Activated naive CD8-positive, alpha-beta T cell treated with anti-CD3 and anti-CD28 coated beads, Interleukin-2, amount 50 U/mL, for 24 hours (primary cell): ENCODE results near the gene PFDN4.
"Not testable (repeated sequence)": the region's sequence is repeated elsewhere in the genome, so short reads cannot be mapped to it uniquely, and the experiment has no call there.

Experiments
- ATAC-seq: fragments of 150-1000 bp; cut with Tn5 transposase; one replicate; pipeline ENCODE4 v1.10.0; 2021
- DNase-seq: peaks from one replicate; pipeline ENCODE4 v3.0.0; 2021
- H3K27ac Mint-ChIP-seq: one replicate; pipeline ENCODE4 v1.8.0; 2021; ENCODE audit warnings: mild to moderate bottlenecking, mixed read lengths
- H3K27me3 Mint-ChIP-seq: one replicate; pipeline ENCODE4 v1.8.0; 2021; ENCODE audit warnings: mixed read lengths
- H3K36me3 Mint-ChIP-seq: one replicate; pipeline ENCODE4 v1.8.0; 2021; ENCODE audit warnings: low read depth, mixed read lengths
- H3K4me1 Mint-ChIP-seq: one replicate; pipeline ENCODE4 v1.8.0; 2021; ENCODE audit warnings: mixed read lengths
- H3K4me3 Mint-ChIP-seq: one replicate; pipeline ENCODE4 v1.8.0; 2021; ENCODE audit warnings: mild to moderate bottlenecking, moderate library complexity, mixed read lengths
- H3K9me3 Mint-ChIP-seq: one replicate; pipeline ENCODE4 v1.8.0; 2021; ENCODE audit warnings: mixed read lengths

PFDN4 gene

GRCh38 chr20:54220722-54221121, 12.8 kb downstream of the PFDN4 start:
- Mint-ChIP-seq H3K27me3 (no peaks in the 10 kb centered on the region), H3K36me3 (peaks cover 21% of the 10 kb centered on the region), H3K4me1 (peaks cover 23% of the 10 kb centered on the region), H3K27ac (peak overlapping the region; percentile 61), H3K9me3 (no peaks in the 10 kb centered on the region), H3K4me3 (no peak overlapping the region)
- ATAC-seq (no peak), DNase-seq (no peak)

DNA sequence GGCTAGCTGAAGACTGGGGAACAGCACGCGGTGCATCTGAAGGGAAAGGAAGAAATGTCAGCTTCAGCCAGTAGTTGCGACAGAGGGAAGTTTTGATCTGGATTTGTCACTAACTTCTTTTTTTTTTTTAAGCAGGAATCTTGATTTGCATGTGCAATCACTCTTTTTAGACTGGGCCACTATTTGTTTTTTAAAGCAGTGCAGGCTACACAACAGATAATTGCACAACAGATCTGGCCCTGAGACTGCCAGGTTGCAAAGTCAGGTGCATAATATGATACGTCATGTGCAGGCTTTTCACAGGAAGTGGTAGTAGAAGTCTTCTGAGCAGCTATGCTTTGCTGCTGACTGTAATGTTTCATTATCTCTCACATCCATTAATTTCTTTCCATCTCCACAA, 13.5 kb downstream of the PFDN4 start:
- peak overlapping the region; percentile 86 for H3K27ac Mint-ChIP-seq
- H3K4me3 Mint-ChIP-seq = no peak overlapping the region
- ATAC-seq (peak; percentile 75), DNase-seq (no peak)
- H3K36me3 Mint-ChIP-seq = peaks cover 15% of the 10 kb centered on the region
- H3K27me3 Mint-ChIP-seq = no peaks in the 10 kb centered on the region
- H3K9me3 Mint-ChIP-seq = no peaks in the 10 kb centered on the region
- peaks cover 23% of the 10 kb centered on the region for H3K4me1 Mint-ChIP-seq

GRCh38 chr20:54221996-54222890, 14.4 kb downstream of the PFDN4 start:
- Mint-ChIP-seq H3K27ac (peak overlapping the region; percentile 86), H3K4me3 (no peak overlapping the region), H3K4me1 (peaks cover 26% of the 10 kb centered on the region), H3K27me3 (no peaks in the 10 kb centered on the region), H3K9me3 (no peaks in the 10 kb centered on the region), H3K36me3 (peaks cover 9% of the 10 kb centered on the region)
- DNase-seq (no peak), ATAC-seq (no peak)

- H3K4me1 Mint-ChIP-seq = peaks cover 29% of the 10 kb centered on the region
- H3K27ac Mint-ChIP-seq = no peak overlapping the region
- peaks cover 8% of the 10 kb centered on the region for H3K9me3 Mint-ChIP-seq
- no peaks in the 10 kb centered on the region for H3K27me3 Mint-ChIP-seq
- H3K36me3 Mint-ChIP-seq = peaks cover 7% of the 10 kb centered on the region
- no peak overlapping the region for H3K4me3 Mint-ChIP-seq
- ATAC-seq = no peak
- no peak for DNase-seq
These were observed 15.4 kb downstream of the PFDN4 start for GRCh38 chr20:54223285-54223684.

- Mint-ChIP-seq H3K36me3 (peaks cover 4% of the 10 kb centered on the region), H3K4me1 (peaks cover 28% of the 10 kb centered on the region), H3K9me3 (peaks cover 8% of the 10 kb centered on the region), H3K27me3 (no peaks in the 10 kb centered on the region), H3K27ac (no peak overlapping the region), H3K4me3 (no peak overlapping the region)
- DNase-seq (no peak), ATAC-seq (no peak)
These were observed 15.9 kb downstream of the PFDN4 start for GRCh38 chr20:54223751-54224150.

DNA sequence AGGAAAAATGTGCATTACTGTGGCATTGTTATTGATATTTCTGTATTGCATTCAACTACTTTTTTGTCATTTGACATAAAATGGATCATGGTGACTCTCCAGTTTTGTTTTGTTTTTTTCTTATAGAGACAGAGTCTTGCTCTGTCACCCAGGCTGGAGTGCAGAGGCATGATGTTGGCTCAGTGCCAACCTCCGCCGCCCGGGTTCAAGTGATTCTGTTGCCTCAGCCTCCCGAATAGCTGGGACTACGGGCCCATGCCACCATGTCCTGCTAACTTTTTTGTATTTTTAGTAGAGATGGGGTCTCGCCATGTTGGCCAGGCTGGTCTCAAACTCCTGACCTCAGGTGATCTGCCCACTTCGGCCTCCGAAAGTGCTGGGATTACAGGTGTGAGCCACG, 16.8 kb downstream of the PFDN4 start:
- H3K36me3 Mint-ChIP-seq, H3K9me3 Mint-ChIP-seq, ATAC-seq, DNase-seq, H3K27me3 Mint-ChIP-seq, H3K27ac Mint-ChIP-seq, H3K4me3 Mint-ChIP-seq: not testable (repeated sequence)
- peaks cover 28% of the 10 kb centered on the region for H3K4me1 Mint-ChIP-seq

DNA sequence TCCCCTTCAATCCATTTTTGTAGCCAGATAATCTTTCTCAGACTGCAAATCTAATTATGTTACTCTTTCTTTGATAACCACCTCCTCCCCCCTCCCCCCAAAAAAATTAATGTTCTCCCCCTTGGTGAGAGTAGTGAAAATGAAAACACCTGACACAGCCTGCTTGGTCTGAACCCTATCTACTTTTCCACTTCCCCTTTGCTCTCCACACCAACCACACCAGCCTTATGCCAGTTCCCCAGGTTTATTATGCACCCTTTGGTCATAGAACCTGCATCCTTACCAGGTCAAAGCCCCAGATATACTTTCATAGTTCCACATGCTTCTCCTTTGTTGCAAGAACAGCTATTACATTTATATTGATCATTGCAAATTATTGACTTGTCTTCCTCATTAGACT, 19.4 kb downstream of the PFDN4 start:
- H3K27me3 Mint-ChIP-seq = peaks cover 3% of the 10 kb centered on the region
- no peak overlapping the region for H3K4me3 Mint-ChIP-seq

GRCh38 chr20:54227751-54228150, 19.9 kb downstream of the PFDN4 start:
- no peaks in the 10 kb centered on the region for H3K36me3 Mint-ChIP-seq
- peaks cover 21% of the 10 kb centered on the region for H3K9me3 Mint-ChIP-seq
- DNase-seq = no peak
- H3K4me3 Mint-ChIP-seq = no peak overlapping the region
- H3K27me3 Mint-ChIP-seq = peaks cover 5% of the 10 kb centered on the region
- H3K27ac Mint-ChIP-seq = no peak overlapping the region
- ATAC-seq = no peak
- peaks cover 11% of the 10 kb centered on the region for H3K4me1 Mint-ChIP-seq

More for the DNA sequence above, 19.4 kb downstream of the PFDN4 start:
- DNase-seq (no peak), ATAC-seq (no peak)
- Mint-ChIP-seq H3K9me3 (peaks cover 17% of the 10 kb centered on the region), H3K4me1 (peaks cover 13% of the 10 kb centered on the region), H3K27ac (no peak overlapping the region), H3K36me3 (no peaks in the 10 kb centered on the region)

- no peak overlapping the region for H3K27ac Mint-ChIP-seq
- no peak overlapping the region for H3K4me3 Mint-ChIP-seq
- H3K4me1 Mint-ChIP-seq = peaks cover 11% of the 10 kb centered on the region
- H3K27me3 Mint-ChIP-seq = peaks cover 5% of the 10 kb centered on the region
- peaks cover 21% of the 10 kb centered on the region for H3K9me3 Mint-ChIP-seq
- DNase-seq (no peak), ATAC-seq (no peak)
- no peaks in the 10 kb centered on the region for H3K36me3 Mint-ChIP-seq
These were observed 21.0 kb downstream of the PFDN4 start for GRCh38 chr20:54228841-54229240.

DNA sequence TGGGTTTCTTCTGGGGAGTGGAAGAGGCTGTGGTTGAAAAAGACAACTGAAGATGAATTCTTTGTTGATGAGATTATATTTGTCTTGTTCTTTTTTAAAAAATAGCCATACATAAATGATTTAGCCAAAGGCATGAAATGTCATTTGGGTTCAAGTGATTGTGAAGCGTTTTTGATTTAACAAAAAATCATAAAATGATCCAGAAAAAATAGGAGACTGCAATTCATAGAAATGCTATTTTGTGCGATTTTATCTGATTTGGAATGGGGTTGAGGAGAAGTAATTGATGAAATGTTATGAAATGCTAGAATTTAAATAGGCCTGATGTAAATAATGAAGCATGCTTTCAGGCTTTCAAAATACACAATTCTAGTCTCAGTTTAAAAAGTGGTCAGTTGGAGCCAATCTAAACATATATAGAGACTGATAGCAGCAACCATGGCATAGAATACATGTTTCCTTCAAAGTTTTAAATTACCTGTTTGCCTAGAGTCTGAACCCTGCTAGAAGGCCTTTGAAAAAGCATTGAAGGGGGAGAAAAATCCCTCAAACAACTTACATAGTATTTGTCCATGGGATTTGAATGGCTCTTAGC, 21.8 kb downstream of the PFDN4 start:
- H3K4me3 Mint-ChIP-seq = no peak overlapping the region
- H3K36me3 Mint-ChIP-seq = no peaks in the 10 kb centered on the region
- DNase-seq = no peak
- H3K4me1 Mint-ChIP-seq = peaks cover 11% of the 10 kb centered on the region
- H3K27me3 Mint-ChIP-seq = peaks cover 7% of the 10 kb centered on the region
- H3K27ac Mint-ChIP-seq = no peak overlapping the region
- no peak for ATAC-seq
- peaks cover 21% of the 10 kb centered on the region for H3K9me3 Mint-ChIP-seq

- DNase-seq (no peak), ATAC-seq (no peak)
- Mint-ChIP-seq H3K27ac (peak overlapping the region; percentile 2), H3K9me3 (peaks cover 24% of the 10 kb centered on the region), H3K27me3 (peaks cover 12% of the 10 kb centered on the region), H3K4me3 (no peak overlapping the region), H3K36me3 (no peaks in the 10 kb centered on the region), H3K4me1 (peaks cover 11% of the 10 kb centered on the region)
These were observed 23.1 kb downstream of the PFDN4 start for GRCh38 chr20:54231036-54231435.

DNA sequence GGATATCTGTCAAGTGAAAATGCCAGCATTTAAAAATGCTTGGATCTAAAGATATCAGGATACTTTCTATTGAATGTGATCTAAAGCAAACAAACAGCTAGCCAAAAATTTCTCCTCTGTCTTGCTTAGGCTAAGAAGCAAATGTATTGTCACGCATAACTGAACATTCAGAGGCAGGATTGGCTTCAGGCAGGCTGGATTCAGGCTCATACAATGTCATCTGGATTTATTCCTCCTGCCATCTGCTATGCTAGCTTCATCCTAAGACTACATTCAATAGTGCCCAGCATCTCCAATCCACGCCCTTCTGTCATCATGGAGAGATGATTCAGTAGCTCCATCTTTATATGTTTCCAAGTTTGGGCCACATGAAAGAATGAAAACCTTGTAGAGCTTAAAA, 27.1 kb downstream of the PFDN4 start:
- H3K27ac Mint-ChIP-seq = no peak overlapping the region
- no peak for ATAC-seq
- H3K9me3 Mint-ChIP-seq = peaks cover 17% of the 10 kb centered on the region
- peaks cover 37% of the 10 kb centered on the region for H3K27me3 Mint-ChIP-seq
- DNase-seq = no peak
- H3K36me3 Mint-ChIP-seq = no peaks in the 10 kb centered on the region
- peaks cover 5% of the 10 kb centered on the region for H3K4me1 Mint-ChIP-seq
- no peak overlapping the region for H3K4me3 Mint-ChIP-seq

- ATAC-seq (no peak), DNase-seq (no peak)
- Mint-ChIP-seq H3K4me1 (no peaks in the 10 kb centered on the region), H3K27ac (no peak overlapping the region), H3K36me3 (no peaks in the 10 kb centered on the region), H3K4me3 (no peak overlapping the region), H3K9me3 (peaks cover 7% of the 10 kb centered on the region), H3K27me3 (peaks cover 38% of the 10 kb centered on the region)
These were observed 29.4 kb downstream of the PFDN4 start for GRCh38 chr20:54237116-54237943.

DNA sequence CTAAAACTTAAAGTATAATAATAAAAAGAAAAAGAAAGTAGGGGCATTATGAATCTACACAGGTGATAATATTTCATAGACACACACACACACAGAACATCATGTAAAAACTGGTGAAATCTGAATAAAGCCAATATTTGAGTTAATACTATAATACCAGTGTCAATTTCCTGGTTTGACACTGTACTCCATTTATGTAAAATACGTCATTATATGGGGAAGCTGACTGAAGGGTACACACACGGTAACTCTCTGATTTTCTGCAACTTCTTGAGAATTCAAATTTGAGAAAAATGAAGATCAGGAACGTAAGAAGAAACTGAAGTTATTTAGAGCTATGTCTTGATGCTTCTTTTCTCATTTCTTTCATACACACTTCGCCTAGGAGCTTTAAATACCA, 36.2 kb downstream of the PFDN4 start:
- ATAC-seq (no peak), DNase-seq (no peak)
- Mint-ChIP-seq H3K27ac (no peak overlapping the region), H3K4me1 (no peaks in the 10 kb centered on the region), H3K27me3 (peaks cover 15% of the 10 kb centered on the region), H3K9me3 (peaks cover 7% of the 10 kb centered on the region), H3K36me3 (peaks cover 2% of the 10 kb centered on the region), H3K4me3 (no peak overlapping the region)
